ENCODE results near the gene NIP7. TPM values are rescaled to one million over a fixed set of nuclear protein-coding genes. Genes with fewer than 3 reads are reported as not detected.

NIP7 gene
- total and polyA plus RNA-seq, 2 experiments from 2014 or later: 30.4 to 47.4 TPM

DNA sequence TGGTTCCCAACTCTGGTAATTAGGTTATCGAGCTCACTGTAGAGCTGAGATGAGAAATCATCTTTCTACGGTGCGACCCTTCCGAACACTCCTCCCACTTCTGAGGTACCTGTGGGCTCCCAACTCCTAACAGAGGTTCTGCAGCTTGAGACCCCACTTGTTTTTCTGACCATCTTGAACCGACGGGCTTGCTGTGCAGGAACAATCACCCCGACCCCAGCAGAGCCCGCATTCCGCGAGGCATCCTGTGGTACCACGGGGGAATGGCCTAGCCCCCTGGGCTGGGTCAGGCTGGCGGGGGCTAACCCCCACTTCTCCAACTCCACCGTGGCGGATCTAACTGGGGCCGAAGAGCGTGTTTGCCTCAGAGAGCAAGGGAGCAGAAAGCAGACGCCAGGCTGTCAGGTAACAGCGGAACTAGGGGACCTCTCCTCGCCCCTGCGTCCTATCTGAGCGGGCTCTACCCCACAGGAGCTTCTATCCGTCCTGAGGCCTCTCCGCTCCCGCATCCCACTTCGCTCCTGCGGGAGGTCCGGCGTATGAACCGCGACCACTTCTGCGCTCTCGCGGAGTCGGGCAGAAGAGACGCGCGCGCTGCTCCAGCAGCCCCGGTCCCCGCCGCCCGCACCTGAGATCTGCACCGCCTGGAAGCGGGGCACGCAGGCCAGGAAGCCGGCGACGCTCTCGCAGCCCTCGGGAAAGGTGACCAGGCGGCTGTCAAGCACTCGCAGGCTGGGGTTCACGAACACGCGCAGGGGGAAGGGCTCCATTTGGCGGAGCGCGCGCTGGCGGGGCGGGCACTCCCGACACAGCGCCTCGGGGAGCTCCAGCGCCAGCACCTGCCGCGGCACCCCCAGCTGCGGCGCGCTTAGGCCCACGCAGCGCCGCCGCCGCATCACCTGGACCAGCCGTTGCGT is 9.9 kb upstream of the NIP7 start:
- no peak for TF ChIP-seq EZH2phosphoT487 (IDR thresholded peaks at IDR 0.05; ENCODE audit: unreplicated experiment)
- TF ChIP-seq, protein P1, sequence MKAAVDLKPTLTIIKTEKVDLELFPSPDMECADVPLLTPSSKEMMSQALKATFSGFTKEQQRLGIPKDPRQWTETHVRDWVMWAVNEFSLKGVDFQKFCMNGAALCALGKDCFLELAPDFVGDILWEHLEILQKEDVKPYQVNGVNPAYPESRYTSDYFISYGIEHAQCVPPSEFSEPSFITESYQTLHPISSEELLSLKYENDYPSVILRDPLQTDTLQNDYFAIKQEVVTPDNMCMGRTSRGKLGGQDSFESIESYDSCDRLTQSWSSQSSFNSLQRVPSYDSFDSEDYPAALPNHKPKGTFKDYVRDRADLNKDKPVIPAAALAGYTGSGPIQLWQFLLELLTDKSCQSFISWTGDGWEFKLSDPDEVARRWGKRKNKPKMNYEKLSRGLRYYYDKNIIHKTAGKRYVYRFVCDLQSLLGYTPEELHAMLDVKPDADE (IDR thresholded peaks at IDR 0.05): no peak
- no peak for TF ChIP-seq NANOG (IDR thresholded peaks at IDR 0.05; ENCODE audit: borderline replicate concordance)
- no peak for TF ChIP-seq ZNF114 (CRISPR knock-in tag; IDR thresholded peaks at IDR 0.05)
- TF ChIP-seq STAT1 (IDR thresholded peaks at IDR 0.05; ENCODE audit: unreplicated experiment): no peak
- no peak for TF ChIP-seq EZH2 (IDR thresholded peaks at IDR 0.05; ENCODE audit: low read depth, unreplicated experiment)
- no peak for TF ChIP-seq CREB1 (CRISPR knock-in tag; IDR thresholded peaks at IDR 0.05; ENCODE audit: low read depth)
- TF ChIP-seq, protein P2, sequence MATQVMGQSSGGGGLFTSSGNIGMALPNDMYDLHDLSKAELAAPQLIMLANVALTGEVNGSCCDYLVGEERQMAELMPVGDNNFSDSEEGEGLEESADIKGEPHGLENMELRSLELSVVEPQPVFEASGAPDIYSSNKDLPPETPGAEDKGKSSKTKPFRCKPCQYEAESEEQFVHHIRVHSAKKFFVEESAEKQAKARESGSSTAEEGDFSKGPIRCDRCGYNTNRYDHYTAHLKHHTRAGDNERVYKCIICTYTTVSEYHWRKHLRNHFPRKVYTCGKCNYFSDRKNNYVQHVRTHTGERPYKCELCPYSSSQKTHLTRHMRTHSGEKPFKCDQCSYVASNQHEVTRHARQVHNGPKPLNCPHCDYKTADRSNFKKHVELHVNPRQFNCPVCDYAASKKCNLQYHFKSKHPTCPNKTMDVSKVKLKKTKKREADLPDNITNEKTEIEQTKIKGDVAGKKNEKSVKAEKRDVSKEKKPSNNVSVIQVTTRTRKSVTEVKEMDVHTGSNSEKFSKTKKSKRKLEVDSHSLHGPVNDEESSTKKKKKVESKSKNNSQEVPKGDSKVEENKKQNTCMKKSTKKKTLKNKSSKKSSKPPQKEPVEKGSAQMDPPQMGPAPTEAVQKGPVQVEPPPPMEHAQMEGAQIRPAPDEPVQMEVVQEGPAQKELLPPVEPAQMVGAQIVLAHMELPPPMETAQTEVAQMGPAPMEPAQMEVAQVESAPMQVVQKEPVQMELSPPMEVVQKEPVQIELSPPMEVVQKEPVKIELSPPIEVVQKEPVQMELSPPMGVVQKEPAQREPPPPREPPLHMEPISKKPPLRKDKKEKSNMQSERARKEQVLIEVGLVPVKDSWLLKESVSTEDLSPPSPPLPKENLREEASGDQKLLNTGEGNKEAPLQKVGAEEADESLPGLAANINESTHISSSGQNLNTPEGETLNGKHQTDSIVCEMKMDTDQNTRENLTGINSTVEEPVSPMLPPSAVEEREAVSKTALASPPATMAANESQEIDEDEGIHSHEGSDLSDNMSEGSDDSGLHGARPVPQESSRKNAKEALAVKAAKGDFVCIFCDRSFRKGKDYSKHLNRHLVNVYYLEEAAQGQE (IDR thresholded peaks at IDR 0.05; ENCODE audit: unreplicated experiment): no peak
- TF ChIP-seq, protein P3, sequence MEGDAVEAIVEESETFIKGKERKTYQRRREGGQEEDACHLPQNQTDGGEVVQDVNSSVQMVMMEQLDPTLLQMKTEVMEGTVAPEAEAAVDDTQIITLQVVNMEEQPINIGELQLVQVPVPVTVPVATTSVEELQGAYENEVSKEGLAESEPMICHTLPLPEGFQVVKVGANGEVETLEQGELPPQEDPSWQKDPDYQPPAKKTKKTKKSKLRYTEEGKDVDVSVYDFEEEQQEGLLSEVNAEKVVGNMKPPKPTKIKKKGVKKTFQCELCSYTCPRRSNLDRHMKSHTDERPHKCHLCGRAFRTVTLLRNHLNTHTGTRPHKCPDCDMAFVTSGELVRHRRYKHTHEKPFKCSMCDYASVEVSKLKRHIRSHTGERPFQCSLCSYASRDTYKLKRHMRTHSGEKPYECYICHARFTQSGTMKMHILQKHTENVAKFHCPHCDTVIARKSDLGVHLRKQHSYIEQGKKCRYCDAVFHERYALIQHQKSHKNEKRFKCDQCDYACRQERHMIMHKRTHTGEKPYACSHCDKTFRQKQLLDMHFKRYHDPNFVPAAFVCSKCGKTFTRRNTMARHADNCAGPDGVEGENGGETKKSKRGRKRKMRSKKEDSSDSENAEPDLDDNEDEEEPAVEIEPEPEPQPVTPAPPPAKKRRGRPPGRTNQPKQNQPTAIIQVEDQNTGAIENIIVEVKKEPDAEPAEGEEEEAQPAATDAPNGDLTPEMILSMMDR (conservative IDR thresholded peaks at IDR 0.05; ENCODE audit: low read depth in 2 of 2): no peak
- TF ChIP-seq JUNB (IDR thresholded peaks at IDR 0.05; ENCODE audit: unreplicated experiment): no peak
- no peak; the same call in 1 of the 2 replicates for TF ChIP-seq POLR2AphosphoS5 (IDR thresholded peaks at IDR 0.05; ENCODE audit: low read depth)
- TF ChIP-seq, protein P4, sequence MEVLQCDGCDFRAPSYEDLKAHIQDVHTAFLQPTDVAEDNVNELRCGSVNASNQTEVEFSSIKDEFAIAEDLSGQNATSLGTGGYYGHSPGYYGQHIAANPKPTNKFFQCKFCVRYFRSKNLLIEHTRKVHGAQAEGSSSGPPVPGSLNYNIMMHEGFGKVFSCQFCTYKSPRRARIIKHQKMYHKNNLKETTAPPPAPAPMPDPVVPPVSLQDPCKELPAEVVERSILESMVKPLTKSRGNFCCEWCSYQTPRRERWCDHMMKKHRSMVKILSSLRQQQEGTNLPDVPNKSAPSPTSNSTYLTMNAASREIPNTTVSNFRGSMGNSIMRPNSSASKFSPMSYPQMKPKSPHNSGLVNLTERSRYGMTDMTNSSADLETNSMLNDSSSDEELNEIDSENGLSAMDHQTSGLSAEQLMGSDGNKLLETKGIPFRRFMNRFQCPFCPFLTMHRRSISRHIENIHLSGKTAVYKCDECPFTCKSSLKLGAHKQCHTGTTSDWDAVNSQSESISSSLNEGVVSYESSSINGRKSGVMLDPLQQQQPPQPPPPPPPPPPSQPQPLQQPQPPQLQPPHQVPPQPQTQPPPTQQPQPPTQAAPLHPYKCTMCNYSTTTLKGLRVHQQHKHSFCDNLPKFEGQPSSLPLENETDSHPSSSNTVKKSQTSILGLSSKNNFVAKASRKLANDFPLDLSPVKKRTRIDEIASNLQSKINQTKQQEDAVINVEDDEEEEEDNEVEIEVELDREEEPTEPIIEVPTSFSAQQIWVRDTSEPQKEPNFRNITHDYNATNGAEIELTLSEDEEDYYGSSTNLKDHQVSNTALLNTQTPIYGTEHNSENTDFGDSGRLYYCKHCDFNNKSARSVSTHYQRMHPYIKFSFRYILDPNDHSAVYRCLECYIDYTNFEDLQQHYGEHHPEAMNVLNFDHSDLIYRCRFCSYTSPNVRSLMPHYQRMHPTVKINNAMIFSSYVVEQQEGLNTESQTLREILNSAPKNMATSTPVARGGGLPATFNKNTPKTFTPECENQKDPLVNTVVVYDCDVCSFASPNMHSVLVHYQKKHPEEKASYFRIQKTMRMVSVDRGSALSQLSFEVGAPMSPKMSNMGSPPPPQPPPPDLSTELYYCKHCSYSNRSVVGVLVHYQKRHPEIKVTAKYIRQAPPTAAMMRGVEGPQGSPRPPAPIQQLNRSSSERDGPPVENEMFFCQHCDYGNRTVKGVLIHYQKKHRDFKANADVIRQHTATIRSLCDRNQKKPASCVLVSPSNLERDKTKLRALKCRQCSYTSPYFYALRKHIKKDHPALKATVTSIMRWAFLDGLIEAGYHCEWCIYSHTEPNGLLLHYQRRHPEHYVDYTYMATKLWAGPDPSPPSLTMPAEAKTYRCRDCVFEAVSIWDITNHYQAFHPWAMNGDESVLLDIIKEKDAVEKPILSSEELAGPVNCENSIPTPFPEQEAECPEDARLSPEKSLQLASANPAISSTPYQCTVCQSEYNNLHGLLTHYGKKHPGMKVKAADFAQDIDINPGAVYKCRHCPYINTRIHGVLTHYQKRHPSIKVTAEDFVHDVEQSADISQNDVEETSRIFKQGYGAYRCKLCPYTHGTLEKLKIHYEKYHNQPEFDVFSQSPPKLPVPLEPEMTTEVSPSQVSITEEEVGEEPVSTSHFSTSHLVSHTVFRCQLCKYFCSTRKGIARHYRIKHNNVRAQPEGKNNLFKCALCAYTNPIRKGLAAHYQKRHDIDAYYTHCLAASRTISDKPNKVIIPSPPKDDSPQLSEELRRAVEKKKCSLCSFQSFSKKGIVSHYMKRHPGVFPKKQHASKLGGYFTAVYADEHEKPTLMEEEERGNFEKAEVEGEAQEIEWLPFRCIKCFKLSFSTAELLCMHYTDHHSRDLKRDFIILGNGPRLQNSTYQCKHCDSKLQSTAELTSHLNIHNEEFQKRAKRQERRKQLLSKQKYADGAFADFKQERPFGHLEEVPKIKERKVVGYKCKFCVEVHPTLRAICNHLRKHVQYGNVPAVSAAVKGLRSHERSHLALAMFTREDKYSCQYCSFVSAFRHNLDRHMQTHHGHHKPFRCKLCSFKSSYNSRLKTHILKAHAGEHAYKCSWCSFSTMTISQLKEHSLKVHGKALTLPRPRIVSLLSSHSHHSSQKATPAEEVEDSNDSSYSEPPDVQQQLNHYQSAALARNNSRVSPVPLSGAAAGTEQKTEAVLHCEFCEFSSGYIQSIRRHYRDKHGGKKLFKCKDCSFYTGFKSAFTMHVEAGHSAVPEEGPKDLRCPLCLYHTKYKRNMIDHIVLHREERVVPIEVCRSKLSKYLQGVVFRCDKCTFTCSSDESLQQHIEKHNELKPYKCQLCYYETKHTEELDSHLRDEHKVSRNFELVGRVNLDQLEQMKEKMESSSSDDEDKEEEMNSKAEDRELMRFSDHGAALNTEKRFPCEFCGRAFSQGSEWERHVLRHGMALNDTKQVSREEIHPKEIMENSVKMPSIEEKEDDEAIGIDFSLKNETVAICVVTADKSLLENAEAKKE (CRISPR knock-in tag; IDR thresholded peaks at IDR 0.05): no peak
- TF ChIP-seq ZNF331 (CRISPR knock-in tag; IDR thresholded peaks at IDR 0.05; ENCODE audit: low read depth): no peak
- H3K4me3 Mint-ChIP-seq: peak overlapping the region; percentile 90
- Histone ChIP-seq H3K4me2 (peak overlapping the region; percentile 95), H3K36me3 (ENCODE audit: insufficient read depth) (peaks cover 20% of the 10 kb centered on the region), H3K9me2 (ENCODE audit: insufficient read depth) (no peaks in the 10 kb centered on the region), H3K27me3 (ENCODE audit: insufficient read depth) (no peaks in the 10 kb centered on the region), H3K79me2 (replicated peaks; ENCODE audit: insufficient read depth) (peaks cover 71% of the 10 kb centered on the region), H3K4me1 (ENCODE audit: insufficient read depth) (peaks cover 21% of the 10 kb centered on the region), H3K4me3 (peak overlapping the region; percentile 90), H3F3A (replicated peaks; ENCODE audit: low read depth) (peaks cover 44% of the 10 kb centered on the region), H3K27ac (ENCODE audit: low read depth) (no peak overlapping the region), H2AFZ (no peak overlapping the region), H4K20me1 (replicated peaks; ENCODE audit: insufficient read depth) (peaks cover 50% of the 10 kb centered on the region)
- peak overlapping the region; percentile 90 for H3K27ac Mint-ChIP-seq
- H3K36me3 Mint-ChIP-seq (ENCODE audit: low read depth): peaks cover 81% of the 10 kb centered on the region
- DNase-seq (ENCODE audit: low spot score): peak; percentile 45
- peak; percentile 9 for ATAC-seq
- H3K4me1 Mint-ChIP-seq: peaks cover 18% of the 10 kb centered on the region
- H3K27me3 Mint-ChIP-seq (ENCODE audit: insufficient read depth, low read depth, poor library complexity): peaks cover 17% of the 10 kb centered on the region
- H3K9me3 Mint-ChIP-seq: 0 out of 3 replicates have a peak, but pooled peaks cover 4% of the 10 kb centered on the region
